ENCODE measurements around the gene ZMIZ1. TPM values are rescaled to one million over a fixed set of nuclear protein-coding genes. Genes with fewer than 3 reads are reported as not detected.

ZMIZ1 gene
- total RNA-seq, 2 donors from 2014 or later: 32.9 to 82.6 TPM

- no peaks in the 10 kb centered on the region for H3K27me3 Mint-ChIP-seq
- H3K4me1 Mint-ChIP-seq: peaks cover 19% of the 10 kb centered on the region
- no peaks in the 10 kb centered on the region for H3K9me3 Mint-ChIP-seq
- no peak overlapping the region for H3K27ac Mint-ChIP-seq
- no peak overlapping the region for H3K4me3 Mint-ChIP-seq
- H3K36me3 Mint-ChIP-seq (ENCODE audit: low read depth): no peaks in the 10 kb centered on the region
- ATAC-seq (replicated peaks): no peak
Observed at GRCh38 chr10:79084972-79085597, 16.3 kb downstream of the ZMIZ1 start.

- H3K9me3 Mint-ChIP-seq: no peaks in the 10 kb centered on the region
- no peaks in the 10 kb centered on the region for H3K27me3 Mint-ChIP-seq
- H3K36me3 Mint-ChIP-seq (ENCODE audit: low read depth): no peaks in the 10 kb centered on the region
- H3K4me3 Mint-ChIP-seq: no peak overlapping the region
- no peak overlapping the region for H3K27ac Mint-ChIP-seq
- ATAC-seq (replicated peaks): no peak
- H3K4me1 Mint-ChIP-seq: peaks cover 25% of the 10 kb centered on the region
Observed at GRCh38 chr10:79086822-79087221, 18.1 kb downstream of the ZMIZ1 start.

- H3K9me3 Mint-ChIP-seq: no peaks in the 10 kb centered on the region
- no peaks in the 10 kb centered on the region for H3K36me3 Mint-ChIP-seq (ENCODE audit: low read depth)
- no peak overlapping the region for H3K27ac Mint-ChIP-seq
- no peak for ATAC-seq (replicated peaks)
- no peaks in the 10 kb centered on the region for H3K27me3 Mint-ChIP-seq
- peaks cover 28% of the 10 kb centered on the region for H3K4me1 Mint-ChIP-seq
- H3K4me3 Mint-ChIP-seq: no peak overlapping the region
Observed at GRCh38 chr10:79087721-79088120, 19.0 kb downstream of the ZMIZ1 start.

GRCh38 chr10:79088176-79088575, 19.4 kb downstream of the ZMIZ1 start:
- peaks cover 25% of the 10 kb centered on the region for H3K4me1 Mint-ChIP-seq
- H3K36me3 Mint-ChIP-seq (ENCODE audit: low read depth): no peaks in the 10 kb centered on the region
- no peaks in the 10 kb centered on the region for H3K27me3 Mint-ChIP-seq
- no peak overlapping the region for H3K4me3 Mint-ChIP-seq
- no peaks in the 10 kb centered on the region for H3K9me3 Mint-ChIP-seq
- no peak overlapping the region for H3K27ac Mint-ChIP-seq
- ATAC-seq (replicated peaks): no peak

GRCh38 chr10:79088613-79089355, 20.0 kb downstream of the ZMIZ1 start:
- Mint-ChIP-seq H3K4me3 (no peak overlapping the region), H3K27me3 (no peaks in the 10 kb centered on the region), H3K36me3 (ENCODE audit: low read depth) (no peaks in the 10 kb centered on the region), H3K4me1 (peaks cover 21% of the 10 kb centered on the region), H3K9me3 (no peaks in the 10 kb centered on the region), H3K27ac (no peak overlapping the region)
- no peak for ATAC-seq (replicated peaks)

- H3K9me3 Mint-ChIP-seq: no peaks in the 10 kb centered on the region
- no peaks in the 10 kb centered on the region for H3K36me3 Mint-ChIP-seq (ENCODE audit: low read depth)
- no peak overlapping the region for H3K4me3 Mint-ChIP-seq
- no peaks in the 10 kb centered on the region for H3K27me3 Mint-ChIP-seq
- H3K27ac Mint-ChIP-seq: no peak overlapping the region
- H3K4me1 Mint-ChIP-seq: peaks cover 12% of the 10 kb centered on the region
- ATAC-seq (replicated peaks): no peak
Observed at GRCh38 chr10:79089632-79090031, 20.9 kb downstream of the ZMIZ1 start.

GRCh38 chr10:79090134-79090803, 21.5 kb downstream of the ZMIZ1 start:
- Mint-ChIP-seq H3K36me3 (ENCODE audit: low read depth) (no peaks in the 10 kb centered on the region), H3K27ac (peak overlapping the region; percentile 66), H3K4me3 (no peak overlapping the region), H3K9me3 (no peaks in the 10 kb centered on the region), H3K4me1 (peaks cover 11% of the 10 kb centered on the region), H3K27me3 (no peaks in the 10 kb centered on the region)
- no peak for ATAC-seq (replicated peaks)

GRCh38 chr10:79092292-79092896, 23.6 kb downstream of the ZMIZ1 start:
- ATAC-seq (replicated peaks): no peak
- Mint-ChIP-seq H3K4me1 (peaks cover 11% of the 10 kb centered on the region), H3K9me3 (no peaks in the 10 kb centered on the region), H3K27ac (peak overlapping the region; percentile 42), H3K4me3 (no peak overlapping the region), H3K27me3 (no peaks in the 10 kb centered on the region), H3K36me3 (ENCODE audit: low read depth) (no peaks in the 10 kb centered on the region)

GRCh38 chr10:79093658-79094411, 25.1 kb downstream of the ZMIZ1 start:
- Mint-ChIP-seq H3K4me3 (no peak overlapping the region), H3K27ac (no peak overlapping the region), H3K4me1 (peaks cover 18% of the 10 kb centered on the region), H3K27me3 (no peaks in the 10 kb centered on the region), H3K9me3 (no peaks in the 10 kb centered on the region), H3K36me3 (ENCODE audit: low read depth) (no peaks in the 10 kb centered on the region)
- no peak for ATAC-seq (replicated peaks)

- Mint-ChIP-seq H3K27ac (no peak overlapping the region), H3K4me1 (peaks cover 18% of the 10 kb centered on the region), H3K27me3 (no peaks in the 10 kb centered on the region), H3K36me3 (ENCODE audit: low read depth) (no peaks in the 10 kb centered on the region), H3K4me3 (no peak overlapping the region), H3K9me3 (no peaks in the 10 kb centered on the region)
- ATAC-seq (replicated peaks): no peak
Observed at GRCh38 chr10:79094412-79095175, 25.8 kb downstream of the ZMIZ1 start.

GRCh38 chr10:79095316-79095715, 26.6 kb downstream of the ZMIZ1 start:
- peaks cover 23% of the 10 kb centered on the region for H3K4me1 Mint-ChIP-seq
- no peaks in the 10 kb centered on the region for H3K9me3 Mint-ChIP-seq
- H3K27me3 Mint-ChIP-seq: no peaks in the 10 kb centered on the region
- ATAC-seq (replicated peaks): no peak
- H3K27ac Mint-ChIP-seq: no peak overlapping the region
- H3K4me3 Mint-ChIP-seq: no peak overlapping the region
- no peaks in the 10 kb centered on the region for H3K36me3 Mint-ChIP-seq (ENCODE audit: low read depth)

- no peak for ATAC-seq (replicated peaks)
- H3K9me3 Mint-ChIP-seq: no peaks in the 10 kb centered on the region
- peaks cover 29% of the 10 kb centered on the region for H3K4me1 Mint-ChIP-seq
- H3K4me3 Mint-ChIP-seq: no peak overlapping the region
- no peaks in the 10 kb centered on the region for H3K27me3 Mint-ChIP-seq
- H3K36me3 Mint-ChIP-seq (ENCODE audit: low read depth): no peaks in the 10 kb centered on the region
- H3K27ac Mint-ChIP-seq: peak overlapping the region; percentile 36
Observed at GRCh38 chr10:79096514-79096913, 27.7 kb downstream of the ZMIZ1 start.

GRCh38 chr10:79097021-79097872, 28.5 kb downstream of the ZMIZ1 start:
- Mint-ChIP-seq H3K36me3 (ENCODE audit: low read depth) (no peaks in the 10 kb centered on the region), H3K27me3 (no peaks in the 10 kb centered on the region), H3K4me3 (no peak overlapping the region), H3K4me1 (peaks cover 31% of the 10 kb centered on the region), H3K27ac (peak overlapping the region; percentile 36), H3K9me3 (no peaks in the 10 kb centered on the region)
- no peak for ATAC-seq (replicated peaks)
